Activated T-cell treated with anti-CD3 and anti-CD28 coated beads, Interleukin-2, amount 50 U/mL, for 4 hours (primary cell): ENCODE results near the gene ENTHD1. TPM values are rescaled to one million over a fixed set of nuclear protein-coding genes. Genes with fewer than 3 reads are reported as not detected.

Source experiments
- ATAC-seq, 2 donors: fragments of 200-7000 bp; cut with Tn5 transposase; one replicate each; pipeline ENCODE4 v1.10.0; 2021
- DNase-seq: peaks from one replicate; pipeline ENCODE4 v3.0.0-alpha.2; 2020
- H3K27me3 Mint-ChIP-seq: one replicate; pipeline ENCODE4 v1.8.0; 2021; ENCODE audit warnings: low read depth, mixed read lengths
- H3K36me3 Mint-ChIP-seq: one replicate; pipeline ENCODE4 v1.8.0; 2022; ENCODE audit warnings: mixed read lengths; ENCODE audit not compliant: insufficient read depth
- H3K4me1 Mint-ChIP-seq: one replicate; pipeline ENCODE4 v1.8.0; 2021; ENCODE audit warnings: low read depth, mixed read lengths
- H3K4me3 Mint-ChIP-seq: one replicate; pipeline ENCODE4 v1.8.0; 2021; ENCODE audit warnings: mild to moderate bottlenecking, moderate library complexity, mixed read lengths
- H3K9me3 Mint-ChIP-seq: one replicate; pipeline ENCODE4 v1.8.0; 2021; ENCODE audit warnings: mixed read lengths
- total RNA-seq, 3 donors: library from RNA; stranded (reverse); gene quantifications; one replicate each; pipeline ENCODE4 v1.2.1, GENCODE V29; 2021

The ENTHD1 gene
- total RNA-seq, 3 donors from 2014 or later = 0.38 to 0.53 (median 0.41) TPM

DNA sequence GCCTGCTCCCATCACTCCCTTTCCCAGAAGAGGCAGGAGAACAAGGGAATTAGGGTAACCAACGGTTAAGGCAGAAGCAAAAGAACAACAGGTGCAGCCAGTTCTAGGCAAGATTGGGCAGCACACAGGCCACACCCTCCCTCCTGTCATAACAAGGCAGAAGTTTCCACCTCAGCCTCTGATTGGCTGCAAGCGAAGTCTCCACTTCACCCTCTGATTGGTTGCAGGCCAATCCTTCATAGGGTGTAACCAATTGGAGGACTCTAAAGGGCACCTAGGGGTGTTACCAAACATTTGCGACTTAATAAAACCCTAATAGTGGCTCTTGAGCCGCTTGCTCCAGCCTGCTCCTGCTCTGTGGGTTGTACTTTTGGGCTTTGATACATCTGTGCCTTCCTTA is 169.2 kb downstream of the ENTHD1 start:
- H3K4me3 Mint-ChIP-seq = no peak overlapping the region
- ATAC-seq (no peak), DNase-seq (no peak)
- H3K4me1 Mint-ChIP-seq = no peaks in the 10 kb centered on the region
- no peaks in the 10 kb centered on the region for H3K27me3 Mint-ChIP-seq
- H3K36me3 Mint-ChIP-seq = no peaks in the 10 kb centered on the region
- no peaks in the 10 kb centered on the region for H3K9me3 Mint-ChIP-seq

DNA sequence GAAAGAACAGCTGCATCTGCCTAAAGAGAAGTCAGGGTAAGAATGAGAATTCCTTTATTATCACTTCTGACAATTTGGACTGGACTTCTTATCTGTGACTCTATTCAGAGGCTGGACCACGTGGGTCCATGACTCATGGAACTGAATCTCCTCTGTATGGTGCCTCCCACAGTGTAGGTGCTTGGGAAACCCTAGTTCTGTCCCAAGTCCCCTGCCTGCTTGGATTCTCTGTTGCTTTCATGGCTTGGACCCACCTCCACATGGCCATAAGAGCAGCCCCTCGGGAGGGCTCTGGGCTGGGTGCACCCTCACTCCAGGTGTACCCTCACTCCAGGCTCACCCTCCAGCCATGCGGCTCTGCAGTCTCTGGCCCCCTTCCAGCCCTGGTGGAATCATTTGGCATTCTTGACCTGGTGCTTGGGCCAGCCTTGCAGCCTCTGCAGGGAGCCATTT is 169.6 kb downstream of the ENTHD1 start:
- no peaks in the 10 kb centered on the region for H3K36me3 Mint-ChIP-seq
- ATAC-seq = no peak
- H3K9me3 Mint-ChIP-seq = no peaks in the 10 kb centered on the region
- no peaks in the 10 kb centered on the region for H3K4me1 Mint-ChIP-seq
- no peak for DNase-seq
- no peak overlapping the region for H3K4me3 Mint-ChIP-seq
- no peaks in the 10 kb centered on the region for H3K27me3 Mint-ChIP-seq

DNA sequence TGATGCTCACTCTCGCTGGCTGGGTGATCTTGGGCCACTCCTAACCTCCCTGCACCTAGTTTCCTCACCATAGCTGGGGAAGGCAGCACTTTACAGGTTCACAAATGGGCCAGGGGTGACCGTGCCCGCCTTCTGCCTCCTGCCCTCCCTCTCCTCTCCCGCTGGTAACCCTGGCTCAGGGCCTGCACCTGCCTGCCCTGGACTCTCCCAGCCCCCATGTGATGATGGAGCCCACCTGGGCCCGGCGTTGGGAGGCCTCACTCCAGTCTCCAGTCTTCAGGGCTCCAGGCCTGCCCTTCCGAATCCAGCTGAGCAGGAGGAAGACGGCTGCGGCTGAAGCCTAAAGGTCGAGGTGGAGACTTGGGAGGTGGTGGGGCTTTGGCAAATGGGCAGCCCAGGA is 170.1 kb downstream of the ENTHD1 start:
- Mint-ChIP-seq H3K4me3 (no peak overlapping the region), H3K9me3 (no peaks in the 10 kb centered on the region), H3K27me3 (no peaks in the 10 kb centered on the region), H3K4me1 (no peaks in the 10 kb centered on the region), H3K36me3 (no peaks in the 10 kb centered on the region)
- ATAC-seq (no peak), DNase-seq (no peak)

DNA sequence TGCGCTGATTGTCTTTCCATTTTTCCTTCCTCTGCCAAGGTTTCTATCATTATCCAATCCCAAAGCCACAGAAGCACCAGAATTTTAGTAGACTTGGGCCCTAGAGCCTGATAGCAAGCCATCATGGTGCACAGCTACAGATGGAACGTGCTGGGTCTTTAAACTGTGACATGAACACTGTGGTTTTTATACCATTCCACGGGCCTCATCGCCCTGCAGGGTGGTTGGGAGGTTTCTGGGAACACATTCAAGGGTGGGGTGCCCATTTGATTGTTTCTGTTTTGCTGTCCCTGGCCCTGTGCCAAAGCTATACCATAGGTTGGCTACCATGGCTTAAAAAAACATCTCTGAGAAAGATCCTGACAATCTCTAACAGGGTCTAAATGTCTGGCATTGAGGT is 171.1 kb downstream of the ENTHD1 start:
- no peak for ATAC-seq
- no peaks in the 10 kb centered on the region for H3K9me3 Mint-ChIP-seq
- H3K4me1 Mint-ChIP-seq = no peaks in the 10 kb centered on the region
- no peak overlapping the region for H3K4me3 Mint-ChIP-seq
- no peaks in the 10 kb centered on the region for H3K27me3 Mint-ChIP-seq
- DNase-seq = no peak
- H3K36me3 Mint-ChIP-seq = no peaks in the 10 kb centered on the region

DNA sequence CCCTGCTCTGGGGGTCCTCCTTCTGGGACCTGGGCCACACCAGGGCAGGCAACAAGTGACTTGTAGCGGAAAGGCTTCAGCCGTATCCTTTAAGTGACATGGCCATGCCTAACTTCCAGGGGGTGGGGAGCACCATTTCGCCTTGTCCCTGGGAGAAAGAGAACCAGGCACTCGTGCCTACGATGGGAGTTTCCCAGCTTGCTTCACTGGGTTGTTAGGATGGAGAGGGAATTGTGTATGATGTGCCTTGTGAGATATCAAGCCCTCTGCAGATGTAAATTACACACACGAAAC is 171.6 kb downstream of the ENTHD1 start:
- Mint-ChIP-seq H3K36me3 (no peaks in the 10 kb centered on the region), H3K4me1 (no peaks in the 10 kb centered on the region), H3K4me3 (no peak overlapping the region), H3K9me3 (no peaks in the 10 kb centered on the region), H3K27me3 (no peaks in the 10 kb centered on the region)
- DNase-seq (no peak), ATAC-seq (no peak)

DNA sequence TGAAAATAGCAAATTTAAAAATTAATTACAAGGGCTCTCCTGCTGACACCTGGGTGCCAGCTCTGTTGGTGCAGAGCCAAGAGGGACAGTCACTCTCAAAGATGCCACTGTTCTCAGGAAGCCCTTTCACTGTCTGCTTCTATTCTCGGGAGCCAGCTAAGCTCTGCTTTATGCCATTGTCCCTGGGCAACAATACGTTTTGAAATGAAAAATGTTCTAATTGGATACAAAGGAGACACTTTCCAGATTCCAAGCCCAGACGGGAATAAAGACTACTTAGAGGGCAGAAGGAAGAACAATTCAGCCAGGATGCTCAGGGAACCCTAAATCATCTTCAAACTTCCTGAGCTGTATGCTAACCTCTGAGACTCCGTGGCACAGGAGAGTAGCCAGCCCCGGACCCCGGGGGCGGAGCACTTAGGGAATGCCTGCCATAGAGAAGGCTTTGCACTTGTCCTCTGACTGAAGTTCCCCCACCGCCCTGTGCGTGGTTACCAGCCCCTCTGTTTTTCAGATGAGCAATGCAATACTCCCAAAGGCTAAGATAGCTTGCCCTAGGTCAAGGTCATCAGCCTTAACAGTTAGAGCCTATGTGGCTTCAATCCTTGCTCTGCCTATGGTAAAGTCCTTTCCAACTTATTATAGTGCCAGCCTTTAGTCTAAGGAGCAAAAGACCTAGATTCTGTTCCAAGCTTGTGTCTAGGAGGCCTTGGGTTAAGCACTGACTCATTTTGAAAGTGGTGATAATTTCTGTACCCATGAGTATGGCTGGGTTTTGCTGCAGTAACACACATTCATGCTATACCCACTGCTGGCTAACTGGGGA is 172.1 kb downstream of the ENTHD1 start:
- H3K9me3 Mint-ChIP-seq = no peaks in the 10 kb centered on the region
- H3K36me3 Mint-ChIP-seq = no peaks in the 10 kb centered on the region
- DNase-seq (no peak), ATAC-seq (peak in 1 of 2 donors; percentile 41)
- no peak overlapping the region for H3K4me3 Mint-ChIP-seq
- H3K4me1 Mint-ChIP-seq = no peaks in the 10 kb centered on the region
- no peaks in the 10 kb centered on the region for H3K27me3 Mint-ChIP-seq

DNA sequence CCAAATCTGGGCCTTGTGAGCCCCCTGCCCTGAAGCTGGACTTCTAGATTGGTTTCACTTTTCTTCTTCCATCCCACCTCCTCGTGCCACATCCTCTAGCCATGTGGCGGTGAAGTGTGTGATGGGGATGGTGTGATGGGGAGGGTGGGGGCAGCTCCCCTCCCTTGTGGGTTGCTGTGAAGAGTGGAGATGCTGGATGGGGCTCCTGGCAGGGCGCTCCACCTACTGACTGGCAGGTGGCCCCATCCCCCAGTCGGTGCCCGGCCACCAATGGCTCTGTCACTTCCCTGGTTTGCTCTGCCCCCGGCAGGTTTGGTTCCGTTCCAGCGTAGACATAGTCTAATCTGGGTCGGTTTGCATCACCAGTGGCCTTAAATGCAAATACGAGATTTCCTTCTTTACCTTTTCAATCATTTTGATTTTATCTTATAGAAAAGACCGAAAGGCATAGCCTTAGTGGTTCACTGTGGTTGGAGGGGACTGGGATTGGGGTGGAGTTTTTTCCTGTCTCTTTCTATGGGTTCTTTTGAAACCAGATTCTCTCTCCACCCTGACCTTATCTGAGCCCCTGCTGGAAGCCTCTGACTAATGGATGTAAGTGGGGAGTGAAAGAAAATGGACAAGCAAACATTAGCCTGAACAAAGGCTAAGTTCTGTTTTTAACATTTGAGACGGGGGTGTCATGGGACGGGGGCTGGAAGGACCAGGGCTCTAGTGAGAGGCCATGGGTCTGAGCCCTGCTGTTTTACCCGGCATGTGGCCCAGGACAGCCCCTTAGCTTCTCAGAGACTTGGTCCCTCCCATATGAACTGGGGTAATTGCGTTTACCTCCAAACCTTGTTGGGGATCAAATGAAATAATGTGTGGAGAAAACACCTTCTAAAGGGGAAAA is 173.8 kb downstream of the ENTHD1 start:
- ATAC-seq (no peak), DNase-seq (no peak)
- no peaks in the 10 kb centered on the region for H3K27me3 Mint-ChIP-seq
- H3K4me3 Mint-ChIP-seq = no peak overlapping the region
- H3K36me3 Mint-ChIP-seq = no peaks in the 10 kb centered on the region
- no peaks in the 10 kb centered on the region for H3K4me1 Mint-ChIP-seq
- H3K9me3 Mint-ChIP-seq = no peaks in the 10 kb centered on the region

DNA sequence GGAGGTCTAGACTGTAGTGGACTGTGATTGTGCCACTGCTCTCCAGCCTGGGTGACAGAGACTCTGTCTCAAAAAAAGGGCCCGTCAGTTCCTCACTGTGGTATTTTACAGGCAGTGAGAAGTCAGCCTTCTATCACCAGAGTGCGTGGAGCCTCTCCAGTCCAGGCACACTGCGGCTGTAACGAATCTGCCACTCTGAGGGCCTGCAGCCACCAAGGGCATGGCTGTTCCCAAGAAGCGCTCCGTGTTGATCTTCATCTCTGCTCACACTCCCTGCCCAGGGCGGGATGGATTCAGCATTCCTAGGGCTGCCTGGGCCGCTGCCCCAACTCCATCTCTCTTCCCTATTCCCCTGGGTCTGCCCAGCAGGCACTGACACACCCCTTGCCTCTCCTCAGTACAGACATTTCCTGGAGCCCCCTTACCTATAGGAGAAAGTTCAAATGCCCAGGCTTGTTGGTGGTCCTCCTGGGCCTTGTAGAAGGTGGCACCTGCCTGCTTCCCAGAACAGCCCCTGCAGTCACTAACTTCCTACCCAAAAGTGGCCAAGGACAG is 174.6 kb downstream of the ENTHD1 start:
- H3K4me1 Mint-ChIP-seq = no peaks in the 10 kb centered on the region
- no peaks in the 10 kb centered on the region for H3K27me3 Mint-ChIP-seq
- no peak for DNase-seq
- H3K9me3 Mint-ChIP-seq = no peaks in the 10 kb centered on the region
- no peak overlapping the region for H3K4me3 Mint-ChIP-seq
- ATAC-seq = no peak
- no peaks in the 10 kb centered on the region for H3K36me3 Mint-ChIP-seq

DNA sequence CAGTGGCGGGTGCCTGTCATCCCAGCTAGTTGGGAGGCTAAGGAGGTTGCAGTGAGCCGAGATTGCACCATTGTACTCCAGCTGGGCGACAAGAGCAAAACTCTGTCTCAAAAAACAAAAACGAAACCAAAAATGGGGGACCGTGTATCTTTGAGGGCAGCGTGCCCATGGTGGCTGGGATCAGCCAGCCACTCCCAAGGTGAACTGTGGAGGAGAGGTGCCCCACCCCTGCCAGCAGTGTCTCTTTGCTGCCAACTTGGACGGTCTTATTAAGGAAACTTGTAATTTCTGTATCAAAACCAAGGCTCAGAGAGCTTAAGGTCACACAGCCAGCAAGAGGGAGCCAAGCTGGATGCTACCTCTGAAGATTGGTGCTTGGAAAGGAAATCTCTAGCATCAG is 175.4 kb downstream of the ENTHD1 start:
- Mint-ChIP-seq H3K9me3 (no peaks in the 10 kb centered on the region), H3K27me3 (no peaks in the 10 kb centered on the region), H3K4me1 (no peaks in the 10 kb centered on the region), H3K4me3 (no peak overlapping the region), H3K36me3 (no peaks in the 10 kb centered on the region)
- ATAC-seq = no peak
- no peak for DNase-seq

DNA sequence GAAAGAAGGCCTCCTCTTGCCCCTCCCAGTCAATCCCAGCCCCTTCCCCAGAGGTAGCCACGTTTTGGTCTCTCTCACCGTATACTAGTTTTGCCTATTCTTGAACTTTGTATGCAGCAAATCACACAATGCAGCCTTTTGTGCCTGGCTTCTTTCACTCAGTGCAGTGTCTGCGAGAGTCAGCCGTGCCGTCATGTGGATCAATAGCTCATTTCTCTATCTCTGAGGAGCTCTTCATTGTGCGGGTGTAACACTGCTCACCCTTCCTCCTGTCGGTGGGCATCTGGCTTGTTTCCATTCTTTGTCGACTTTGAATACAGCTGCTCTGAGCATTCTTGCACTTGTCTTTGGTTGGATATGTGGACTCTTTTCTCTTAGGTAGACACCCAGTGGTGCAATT is 176.5 kb downstream of the ENTHD1 start:
- H3K36me3 Mint-ChIP-seq = no peaks in the 10 kb centered on the region
- H3K4me3 Mint-ChIP-seq = no peak overlapping the region
- ATAC-seq = no peak
- DNase-seq = no peak
- no peaks in the 10 kb centered on the region for H3K9me3 Mint-ChIP-seq
- H3K27me3 Mint-ChIP-seq = no peaks in the 10 kb centered on the region
- no peaks in the 10 kb centered on the region for H3K4me1 Mint-ChIP-seq

DNA sequence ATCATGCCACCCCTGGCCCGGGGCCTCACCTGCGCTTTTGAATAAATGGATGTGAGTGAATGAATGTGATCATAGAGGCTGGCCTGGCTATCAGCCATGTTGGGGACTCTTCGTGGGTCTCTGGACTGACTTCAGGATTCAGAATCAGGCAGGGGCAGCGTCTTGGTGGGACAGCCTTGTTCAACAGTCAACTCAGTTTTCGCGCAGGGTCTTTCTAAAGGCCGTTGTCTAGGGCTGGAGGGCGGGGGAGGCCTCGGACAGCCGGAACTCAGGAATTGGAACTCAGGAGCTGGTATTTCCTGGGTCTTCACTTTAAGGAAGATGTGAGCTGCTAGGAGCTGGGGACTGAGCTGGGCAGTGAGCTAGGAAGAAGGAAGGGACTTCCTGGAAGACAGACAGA is 177.0 kb downstream of the ENTHD1 start:
- Mint-ChIP-seq H3K9me3 (no peaks in the 10 kb centered on the region), H3K4me3 (no peak overlapping the region), H3K4me1 (no peaks in the 10 kb centered on the region), H3K27me3 (no peaks in the 10 kb centered on the region), H3K36me3 (no peaks in the 10 kb centered on the region)
- ATAC-seq (no peak), DNase-seq (no peak)

DNA sequence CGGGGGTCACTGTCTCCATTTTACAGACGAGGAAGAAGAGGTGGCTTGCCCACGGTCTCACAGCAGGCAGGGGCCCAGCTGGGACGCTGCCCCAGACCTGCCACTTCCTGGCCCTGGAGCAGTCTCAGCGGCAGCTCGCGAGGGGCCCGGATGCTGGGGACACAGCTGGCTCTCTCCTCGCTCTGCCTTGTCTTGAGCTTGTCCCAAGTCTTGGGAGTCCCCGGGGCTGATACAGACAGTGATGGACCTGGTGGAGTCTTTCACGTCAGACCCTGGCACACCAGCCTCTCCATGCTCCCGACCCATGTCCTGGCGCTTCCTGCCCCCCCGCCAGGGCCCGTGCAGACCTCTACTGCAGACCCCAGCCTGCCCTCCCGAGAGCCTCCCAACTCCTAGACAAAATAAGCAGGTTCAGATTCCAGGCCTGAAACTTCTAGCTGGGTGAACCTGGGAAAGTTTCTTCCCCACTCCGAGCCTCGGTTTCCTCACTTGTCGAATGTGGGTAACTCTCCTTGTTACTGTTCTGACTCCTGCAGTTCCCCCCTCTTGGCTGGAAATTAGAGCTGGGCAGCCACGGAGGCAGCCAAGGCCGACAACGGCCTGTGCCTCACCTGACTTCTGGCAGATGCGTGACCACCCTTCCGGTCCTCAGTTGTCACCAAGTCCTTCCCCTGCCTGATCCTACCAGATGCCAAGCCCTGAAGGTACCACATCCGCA is 177.6 kb downstream of the ENTHD1 start:
- no peak for DNase-seq
- H3K4me1 Mint-ChIP-seq = no peaks in the 10 kb centered on the region
- no peak for ATAC-seq
- no peaks in the 10 kb centered on the region for H3K27me3 Mint-ChIP-seq
- no peaks in the 10 kb centered on the region for H3K36me3 Mint-ChIP-seq
- H3K4me3 Mint-ChIP-seq = no peak overlapping the region
- H3K9me3 Mint-ChIP-seq = no peaks in the 10 kb centered on the region

DNA sequence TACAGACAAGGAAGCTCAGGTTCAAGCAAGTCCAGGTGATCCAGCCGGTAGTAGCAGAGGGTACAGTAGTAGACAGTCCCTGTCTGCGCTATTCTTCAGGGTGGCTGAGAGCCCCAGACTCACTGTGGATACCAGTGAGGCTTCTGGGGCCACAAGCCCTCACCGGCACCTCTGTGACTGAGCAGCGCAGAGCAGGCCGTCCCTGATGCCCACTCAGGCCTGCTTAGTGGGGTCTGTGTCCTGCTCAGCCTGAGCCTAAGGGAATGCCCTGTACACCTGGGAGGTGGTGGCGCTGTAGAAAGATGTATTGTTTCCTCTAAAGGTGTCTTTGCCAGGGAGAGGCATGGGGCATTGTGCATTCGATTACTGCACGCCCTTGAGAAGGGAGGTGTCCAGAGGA is 179.2 kb downstream of the ENTHD1 start:
- Mint-ChIP-seq H3K27me3 (no peaks in the 10 kb centered on the region), H3K36me3 (no peaks in the 10 kb centered on the region), H3K4me1 (no peaks in the 10 kb centered on the region), H3K4me3 (no peak overlapping the region), H3K9me3 (no peaks in the 10 kb centered on the region)
- DNase-seq (no peak), ATAC-seq (no peak)

DNA sequence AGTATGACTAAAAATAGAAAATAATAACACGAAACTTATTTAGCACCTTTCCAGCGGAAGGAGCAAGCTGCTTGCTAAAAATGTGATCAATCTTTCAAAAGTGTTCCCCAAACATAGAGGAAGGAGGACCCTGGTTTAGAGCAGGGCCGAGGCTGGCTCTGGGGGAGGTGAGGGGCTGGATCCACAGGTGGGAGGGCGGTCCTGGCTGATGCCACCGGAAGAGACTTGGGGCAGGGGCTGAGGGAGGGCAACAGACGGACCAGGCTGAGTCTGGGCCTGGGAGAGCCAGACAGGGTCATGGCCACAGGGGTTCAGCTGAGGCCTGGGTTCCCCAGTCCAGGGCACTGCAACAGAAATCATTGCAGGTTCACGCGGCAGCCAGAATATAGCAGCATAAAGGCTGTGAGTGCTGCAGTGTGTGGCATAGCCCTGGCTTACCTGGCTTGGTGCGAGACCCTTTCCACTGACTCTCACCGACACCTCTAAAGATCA is 179.7 kb downstream of the ENTHD1 start:
- no peaks in the 10 kb centered on the region for H3K36me3 Mint-ChIP-seq
- no peaks in the 10 kb centered on the region for H3K27me3 Mint-ChIP-seq
- no peaks in the 10 kb centered on the region for H3K9me3 Mint-ChIP-seq
- DNase-seq (no peak), ATAC-seq (no peak)
- H3K4me3 Mint-ChIP-seq = no peak overlapping the region
- no peaks in the 10 kb centered on the region for H3K4me1 Mint-ChIP-seq
